ENCODE data around the gene C3orf18. TPM values are rescaled to one million over a fixed set of nuclear protein-coding genes. Genes with fewer than 3 reads are reported as not detected.

The C3orf18 gene
- total and polyA plus RNA-seq, 7 donors, result 7.3 to 30.1 (median 17.0) TPM

- Histone ChIP-seq H3K27ac (no peak overlapping the region), H3K27me3 (ENCODE audit: insufficient read depth in 3 of 3, low read length in 2 of 3) (no peaks in the 10 kb centered on the region), H3K36me3 (ENCODE audit: insufficient read depth in 1 of 2, low read depth in 1 of 2) (peaks cover 0 to 12% of the 10 kb centered on the region in 2 donors), H3K4me3 (no peak overlapping the region), H3K4me1 (peaks cover 7% of the 10 kb centered on the region), H3K9me3 (no peaks in the 10 kb centered on the region)
- no peak for DNase-seq
- ATAC-seq, result no peak
- TF ChIP-seq CTCF (IDR thresholded peaks at IDR 0.05), result no peak
- WGBS, 3 donors, result 70 to 81% (median 77%) methylated on average over 1 to 2 of the region's 2 CpGs
- intact Hi-C loops (cut with DNase I), result no loop called here
Measured at GRCh38 chr3:50562861-50563260, 4.7 kb downstream of the C3orf18 start.

- H3K4me1 ChIP-seq, result peaks cover 7% of the 10 kb centered on the region
- ATAC-seq, result peak in 3 of 4 donors; percentile 34 to 70 (median 53)
- no peaks in the 10 kb centered on the region for H3K27me3 ChIP-seq (ENCODE audit: insufficient read depth in 3 of 3, low read length in 2 of 3)
- TF ChIP-seq CTCF (IDR thresholded peaks at IDR 0.05), result no peak
- peaks cover 0 to 4% of the 10 kb centered on the region in 2 donors for H3K36me3 ChIP-seq (ENCODE audit: insufficient read depth in 1 of 2, low read depth in 1 of 2)
- H3K9me3 ChIP-seq, result no peaks in the 10 kb centered on the region
- DNase-seq, result no peak
- no peak overlapping the region for H3K27ac ChIP-seq
- intact Hi-C loops (cut with DNase I), result no loop called here
- H3K4me3 ChIP-seq, result no peak overlapping the region
Measured at GRCh38 chr3:50559702-50560101, 7.8 kb downstream of the C3orf18 start.

- no peak overlapping the region for H3K4me3 ChIP-seq
- H3K27me3 ChIP-seq (ENCODE audit: insufficient read depth in 3 of 3, low read length in 2 of 3), result peaks cover 0 to 1% (median 0%) of the 10 kb centered on the region in 3 donors
- H3K9me3 ChIP-seq, result no peaks in the 10 kb centered on the region
- no peak for TF ChIP-seq CTCF (IDR thresholded peaks at IDR 0.05)
- no peak for ATAC-seq
- peaks cover 7% of the 10 kb centered on the region for H3K4me1 ChIP-seq
- no peak for DNase-seq
- H3K36me3 ChIP-seq (ENCODE audit: insufficient read depth in 1 of 2, low read depth in 1 of 2), result no peaks in the 10 kb centered on the region
- WGBS, 3 donors, result 43 to 65% (median 47%) methylated on average over 7 of the region's 7 CpGs
- H3K27ac ChIP-seq, result no peak overlapping the region
- intact Hi-C loops (cut with DNase I), result no loop called here
Measured at GRCh38 chr3:50557915-50558314, 9.6 kb downstream of the C3orf18 start.

GRCh38 chr3:50557106-50557505 is 10.4 kb downstream of the C3orf18 start:
- Histone ChIP-seq H3K4me3 (no peak overlapping the region), H3K4me1 (peaks cover 7% of the 10 kb centered on the region), H3K27ac (no peak overlapping the region), H3K36me3 (ENCODE audit: insufficient read depth in 1 of 2, low read depth in 1 of 2) (no peaks in the 10 kb centered on the region), H3K27me3 (ENCODE audit: insufficient read depth in 3 of 3, low read length in 2 of 3) (peaks cover 0 to 1% (median 0%) of the 10 kb centered on the region in 3 donors), H3K9me3 (no peaks in the 10 kb centered on the region)
- TF ChIP-seq CTCF (IDR thresholded peaks at IDR 0.05), result no peak
- intact Hi-C loops (cut with DNase I), result no loop called here
- WGBS, 3 donors, result 55 to 72% (median 57%) methylated on average over 8 of the region's 8 CpGs
- no peak for ATAC-seq
- DNase-seq, result no peak

- Histone ChIP-seq H3K9me3 (no peaks in the 10 kb centered on the region), H3K27ac (no peak overlapping the region), H3K4me1 (peaks cover 2% of the 10 kb centered on the region), H3K4me3 (no peak overlapping the region), H3K36me3 (ENCODE audit: insufficient read depth in 1 of 2, low read depth in 1 of 2) (no peaks in the 10 kb centered on the region), H3K27me3 (ENCODE audit: insufficient read depth in 3 of 3, low read length in 2 of 3) (peaks cover 0 to 1% (median 0%) of the 10 kb centered on the region in 3 donors)
- intact Hi-C loops (cut with DNase I), result no loop called here
- ATAC-seq (no peak), DNase-seq (no peak)
- no peak for TF ChIP-seq CTCF (IDR thresholded peaks at IDR 0.05)
- 64 to 74% (median 64%) methylated on average over 5 of the region's 5 CpGs for WGBS, 3 donors
Measured at GRCh38 chr3:50554553-50554952, 13.0 kb downstream of the C3orf18 start.

Data from psoas muscle (tissue), 8 donors.